IMR-90 (cell line): ENCODE results near the gene SLC6A3. TPM values are rescaled to one million over a fixed set of nuclear protein-coding genes. Genes with fewer than 3 reads are reported as not detected.

Experiments used
- ATAC-seq: fragments of 200-7000 bp; cut with Tn5 transposase; 2 replicates; pipeline ENCODE4 v1.9.1; 2020; ENCODE audit warnings: low read depth, mild to moderate bottlenecking, moderate library complexity
- BruUV-seq: library from RNA; stranded (reverse); fragments of 400-500 nt; replicated peaks from 2 replicates; lab custom pipeline; 2021; lab: Mats Ljungman, UMichigan
- CTCF ChIA-PET: fragments of 300-600 bp; formaldehyde crosslinking; extraction: SDS; loops from one replicate; lab custom pipeline; 2021; ENCODE audit warnings: antibody characterized with exemption; lab: Yijun Ruan, JAX
- POLR2A ChIA-PET: fragments of 300-600 bp; sonication (Branson Sonifier 250); formaldehyde crosslinking; loops from one replicate; lab custom pipeline; 2022; ENCODE audit warnings: antibody characterized with exemption; ENCODE audit not compliant: unreplicated experiment; lab: Charles Lee
- DNase-seq: peaks from one replicate; pipeline ENCODE4 v3.0.0; 2013
- H2AFZ ChIP-seq: replicated peaks from 2 replicates; pipeline ENCODE3; 2013; ENCODE audit warnings: low read length, mild to moderate bottlenecking; ENCODE audit not compliant: poor library complexity
- H2AK5ac ChIP-seq: 2 replicates; pipeline ENCODE4 v1.6.1; 2013; ENCODE audit warnings: low read depth, low read length, inconsistent platforms
- H2AK9ac ChIP-seq: replicated peaks from 2 replicates; pipeline ENCODE3; 2013; ENCODE audit warnings: mild to moderate bottlenecking, low read depth, low read length, moderate library complexity; ENCODE audit not compliant: poor library complexity
- H2BK120ac ChIP-seq: 2 replicates; pipeline ENCODE4 v1.6.1; 2013; ENCODE audit warnings: low read depth, low read length, inconsistent platforms
- H2BK15ac ChIP-seq: 3 replicates; pipeline ENCODE4 v1.6.1; 2013; ENCODE audit warnings: low read depth, low read length, inconsistent platforms
- H2BK20ac ChIP-seq: 2 replicates; pipeline ENCODE4 v1.6.1; 2013; ENCODE audit warnings: low read depth, mild to moderate bottlenecking, inconsistent platforms, low read length, moderate library complexity
- H2BK5ac ChIP-seq: 2 replicates; pipeline ENCODE4 v1.6.1; 2013; ENCODE audit warnings: mild to moderate bottlenecking, low read depth, low read length, inconsistent platforms; ENCODE audit not compliant: poor library complexity, severe bottlenecking
- H3K14ac ChIP-seq: replicated peaks from 2 replicates; pipeline ENCODE4 v1.6.1; 2013; ENCODE audit warnings: low read depth, low read length, inconsistent platforms
- H3K18ac ChIP-seq: 2 replicates; pipeline ENCODE4 v1.6.1; 2013; ENCODE audit warnings: low read depth, low read length, control low read depth
- H3K23ac ChIP-seq: 2 replicates; pipeline ENCODE4 v1.6.1; 2013; ENCODE audit warnings: low read depth, low read length, inconsistent platforms
- H3K27ac ChIP-seq: 2 replicates; pipeline ENCODE4 v1.5.1; 2013; ENCODE audit warnings: mild to moderate bottlenecking, control low read depth, low read length; ENCODE audit not compliant: insufficient read depth
- H3K27me3 ChIP-seq: 2 replicates; pipeline ENCODE4 v1.6.1; 2013; ENCODE audit warnings: low read length; ENCODE audit not compliant: control insufficient read depth, insufficient read depth
- H3K36me3 ChIP-seq: 2 replicates; pipeline ENCODE4 v1.6.1; 2013; ENCODE audit warnings: low read length, mixed read lengths; ENCODE audit not compliant: control insufficient read depth, insufficient read depth
- H3K4ac ChIP-seq: 2 replicates; pipeline ENCODE4 v1.6.1; 2013; ENCODE audit warnings: low read depth, low read length, inconsistent platforms
- H3K4me1 ChIP-seq: 2 replicates; pipeline ENCODE4 v1.6.1; 2013; ENCODE audit warnings: low read length, mixed read lengths; ENCODE audit not compliant: control insufficient read depth, insufficient read depth
- H3K4me2 ChIP-seq: 2 replicates; pipeline ENCODE4 v1.6.1; 2013; ENCODE audit warnings: low read depth, mild to moderate bottlenecking, control low read depth, low read length, moderate library complexity
- H3K4me3 ChIP-seq: 2 replicates; pipeline ENCODE4 v1.5.1; 2013; ENCODE audit warnings: low read depth, mild to moderate bottlenecking, control low read depth, low read length, moderate library complexity; ENCODE audit not compliant: insufficient read depth
- H3K56ac ChIP-seq: 2 replicates; pipeline ENCODE4 v1.6.1; 2013; ENCODE audit warnings: low read length, inconsistent platforms; ENCODE audit not compliant: insufficient read depth; ENCODE audit errors: extremely low read depth
- H3K79me1 ChIP-seq, 2 experiments: 2 replicates each; pipeline ENCODE4 v1.6.1; 2013; ENCODE audit warnings: low read length in 2 of 2, inconsistent platforms in 1 of 2, low read depth in 1 of 2
- H3K9ac ChIP-seq: 2 replicates; pipeline ENCODE4 v1.6.1; 2013; ENCODE audit warnings: low read depth, low read length, control low read depth
- H3K9me1 ChIP-seq: 2 replicates; pipeline ENCODE4 v1.6.1; 2013; ENCODE audit warnings: low read length, inconsistent platforms; ENCODE audit not compliant: insufficient read depth
- H3K9me3 ChIP-seq: 2 replicates; pipeline ENCODE4 v1.6.1; 2013; ENCODE audit warnings: low read length; ENCODE audit not compliant: control insufficient read depth, insufficient read depth
- H4K20me1 ChIP-seq: 2 replicates; pipeline ENCODE4 v1.6.1; 2013; ENCODE audit warnings: low read length, inconsistent platforms; ENCODE audit not compliant: insufficient read depth
- H4K5ac ChIP-seq: 2 replicates; pipeline ENCODE4 v1.6.1; 2013; ENCODE audit warnings: mild to moderate bottlenecking, low read depth, low read length, control low read depth
- H4K8ac ChIP-seq, 2 experiments: 2 replicates each; pipeline ENCODE4 v1.6.1; 2013; ENCODE audit warnings: low read depth in 2 of 2, low read length in 2 of 2, control low read depth in 1 of 2, inconsistent platforms in 1 of 2
- H4K91ac ChIP-seq: 2 replicates; pipeline ENCODE4 v1.6.1; 2013; ENCODE audit warnings: low read depth, low read length, inconsistent platforms; ENCODE audit not compliant: insufficient read depth
- BHLHE40 ChIP-seq: fragments of 150-350 bp; IDR thresholded peaks from 2 replicates; pipeline ENCODE4 v1.6.1; 2016; ENCODE audit warnings: mild to moderate bottlenecking, low read depth, low read length
- CEBPB ChIP-seq: IDR thresholded peaks from 2 replicates; pipeline ENCODE4 v1.6.1; 2012; ENCODE audit warnings: low read depth, low read length, improper control_type of control experiment
- MAFK ChIP-seq: IDR thresholded peaks from 2 replicates; pipeline ENCODE4 v1.6.1; 2012; ENCODE audit warnings: low read depth, low read length, improper control_type of control experiment
- MAZ ChIP-seq: IDR thresholded peaks from 2 replicates; pipeline ENCODE4 v1.6.1; 2012; ENCODE audit warnings: low read depth, mild to moderate bottlenecking, low read length, improper control_type of control experiment, moderate library complexity, borderline replicate concordance
- MXI1 ChIP-seq: IDR thresholded peaks from 2 replicates; pipeline ENCODE4 v1.6.1; 2012; ENCODE audit warnings: low read depth, mild to moderate bottlenecking, low read length, moderate library complexity, borderline replicate concordance
- POLR2A ChIP-seq: IDR thresholded peaks from 2 replicates; pipeline ENCODE4 v1.6.1; 2012; ENCODE audit warnings: mild to moderate bottlenecking, low read depth, low read length
- RAD21 ChIP-seq: IDR thresholded peaks from 2 replicates; pipeline ENCODE4 v1.6.1; 2012; ENCODE audit warnings: low read length, improper control_type of control experiment
- RFX5 ChIP-seq: IDR thresholded peaks from 2 replicates; pipeline ENCODE4 v1.8.0; 2012; ENCODE audit warnings: low read depth, mild to moderate bottlenecking, low read length, moderate library complexity
- WGBS, 2 experiments: methylation state at CpG; one replicate each; pipeline versions ENCODE4 v1.1.5 to v1.1.7; 2013; ENCODE audit warnings: missing lambda C conversion rate in 2 of 2; ENCODE audit not compliant: insufficient read length in 1 of 2; ENCODE audit errors: extremely low coverage in 2 of 2; 5-methylcytosine and 5-hydroxymethylcytosine counted together
- dilution Hi-C: fragments of 300-500 bp; cut with HindIII; formaldehyde crosslinking; loops from one replicate; pipeline ENCODE4 v1.14.3; 2018; ENCODE audit warnings: low sequenced_read_pairs; ENCODE audit not compliant: unreplicated experiment
- in situ Hi-C: fragments of 300-500 bp; cut with MboI; formaldehyde crosslinking; loops from 3 replicates; pipeline ENCODE4 v1.14.3; 2019; ENCODE audit warnings: low sequenced_read_pairs, inconsistent platforms, mixed read lengths
- intact Hi-C: fragments of 100-400 bp; cut with micrococcal nuclease; formaldehyde crosslinking; loops from 2 replicates; pipeline ENCODE4 v1.10.0; 2022
- polyA plus RNA-seq, 3 experiments: library from polyadenylated mRNA; depleted of rRNA; stranded (reverse); fragments of >200 nt; gene quantifications; 2 replicates each; pipeline ENCODE4 v1.2.3, GENCODE V29; 2012; ENCODE audit warnings: low replicate concordance in 1 of 3
- total RNA-seq: library from RNA; depleted of rRNA; stranded (reverse); fragments of >200 nt; gene quantifications from 2 replicates; pipeline ENCODE4 v1.2.3, GENCODE V29; 2012
- TF ChIP-seq, protein P1 (sequence below): fragments of 150-350 bp; IDR thresholded peaks from 2 replicates; pipeline ENCODE4 v1.6.1; 2016; ENCODE audit warnings: low read depth, mild to moderate bottlenecking, low read length, moderate library complexity, borderline replicate concordance
- TF ChIP-seq, protein P2 (sequence below): conservative IDR thresholded peaks from 2 replicates; pipeline ENCODE4 v1.5.1; 2012; ENCODE audit warnings: mild to moderate bottlenecking, low read depth, low read length, improper control_type of control experiment

Gene SLC6A3
- total and polyA plus RNA-seq, 2 of the 4 experiments (the other 2 are of a cell fraction) = not detected

DNA sequence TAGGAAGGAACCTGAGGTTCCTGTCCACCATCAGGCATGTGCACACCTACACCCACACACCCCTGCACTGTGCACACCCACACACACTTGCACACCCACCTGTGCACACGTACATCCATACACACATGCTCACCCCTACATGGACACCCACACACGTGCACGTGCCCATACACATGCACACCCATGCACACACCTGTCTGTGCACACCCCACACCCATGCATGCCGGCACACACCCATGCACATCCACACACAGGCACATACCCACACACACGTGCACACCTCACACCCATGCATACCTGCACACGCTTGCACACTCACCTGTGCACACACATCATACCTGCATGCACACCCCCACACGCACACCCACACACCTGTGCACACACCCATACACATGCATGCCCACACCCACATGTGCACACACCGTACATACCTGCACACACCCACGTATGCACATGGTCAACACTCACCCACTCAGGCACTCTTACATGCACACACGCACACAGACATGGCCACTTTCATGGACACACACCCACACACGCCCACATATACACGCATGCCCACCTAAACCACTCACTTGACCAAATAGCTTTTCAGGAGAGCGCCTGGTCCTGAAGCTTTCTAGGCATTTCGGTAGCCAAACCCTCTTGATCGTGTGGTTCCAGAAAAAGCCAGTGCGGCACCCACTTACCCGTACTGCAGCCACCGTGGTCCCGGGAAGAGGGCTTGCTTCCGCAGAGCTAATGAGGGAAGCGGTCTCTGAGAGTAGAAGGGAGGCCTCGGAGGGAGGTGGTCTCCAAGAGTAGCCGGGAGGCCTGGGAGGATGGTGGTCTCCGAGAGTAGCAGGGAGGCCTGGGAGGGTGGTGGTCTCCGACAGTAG, 63.6 kb downstream of the SLC6A3 start:
- no peak overlapping the region for H2BK20ac ChIP-seq
- no peak overlapping the region for H3K14ac ChIP-seq
- no peaks in the 10 kb centered on the region for H3K36me3 ChIP-seq
- H3K23ac ChIP-seq = no peak overlapping the region
- no peak overlapping the region for H3K56ac ChIP-seq
- peaks cover 31% of the 10 kb centered on the region for H3K27me3 ChIP-seq
- CTCF ChIA-PET = no interaction called here
- dilution Hi-C loops (no loop called here), intact Hi-C loops (no loop called here), in situ Hi-C loops (no loop called here)
- H3K9me3 ChIP-seq = peaks cover 3% of the 10 kb centered on the region; the same call in 1 of the 2 replicates
- no peak overlapping the region for H3K18ac ChIP-seq
- H3K4me2 ChIP-seq = no peak overlapping the region
- peaks cover 3% of the 10 kb centered on the region; the same call in 1 of the 2 replicates for H3K9me1 ChIP-seq
- H3K9ac ChIP-seq = no peak overlapping the region
- peaks cover 3% of the 10 kb centered on the region; the same call in 1 of the 2 replicates for H3K4me1 ChIP-seq
- H4K5ac ChIP-seq = no peak overlapping the region
- DNase-seq = no peak
- no peak overlapping the region for H2BK5ac ChIP-seq
- no peak for TF ChIP-seq RFX5
- TF ChIP-seq MAZ = no peak
- TF ChIP-seq CEBPB = no peak
- no peak for TF ChIP-seq MXI1
- no peak for TF ChIP-seq RAD21
- TF ChIP-seq MAFK = no peak
- TF ChIP-seq, protein P1, sequence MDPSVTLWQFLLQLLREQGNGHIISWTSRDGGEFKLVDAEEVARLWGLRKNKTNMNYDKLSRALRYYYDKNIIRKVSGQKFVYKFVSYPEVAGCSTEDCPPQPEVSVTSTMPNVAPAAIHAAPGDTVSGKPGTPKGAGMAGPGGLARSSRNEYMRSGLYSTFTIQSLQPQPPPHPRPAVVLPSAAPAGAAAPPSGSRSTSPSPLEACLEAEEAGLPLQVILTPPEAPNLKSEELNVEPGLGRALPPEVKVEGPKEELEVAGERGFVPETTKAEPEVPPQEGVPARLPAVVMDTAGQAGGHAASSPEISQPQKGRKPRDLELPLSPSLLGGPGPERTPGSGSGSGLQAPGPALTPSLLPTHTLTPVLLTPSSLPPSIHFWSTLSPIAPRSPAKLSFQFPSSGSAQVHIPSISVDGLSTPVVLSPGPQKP = no peak
- no peak for TF ChIP-seq BHLHE40
- TF ChIP-seq POLR2A = no peak
- TF ChIP-seq, protein P2, sequence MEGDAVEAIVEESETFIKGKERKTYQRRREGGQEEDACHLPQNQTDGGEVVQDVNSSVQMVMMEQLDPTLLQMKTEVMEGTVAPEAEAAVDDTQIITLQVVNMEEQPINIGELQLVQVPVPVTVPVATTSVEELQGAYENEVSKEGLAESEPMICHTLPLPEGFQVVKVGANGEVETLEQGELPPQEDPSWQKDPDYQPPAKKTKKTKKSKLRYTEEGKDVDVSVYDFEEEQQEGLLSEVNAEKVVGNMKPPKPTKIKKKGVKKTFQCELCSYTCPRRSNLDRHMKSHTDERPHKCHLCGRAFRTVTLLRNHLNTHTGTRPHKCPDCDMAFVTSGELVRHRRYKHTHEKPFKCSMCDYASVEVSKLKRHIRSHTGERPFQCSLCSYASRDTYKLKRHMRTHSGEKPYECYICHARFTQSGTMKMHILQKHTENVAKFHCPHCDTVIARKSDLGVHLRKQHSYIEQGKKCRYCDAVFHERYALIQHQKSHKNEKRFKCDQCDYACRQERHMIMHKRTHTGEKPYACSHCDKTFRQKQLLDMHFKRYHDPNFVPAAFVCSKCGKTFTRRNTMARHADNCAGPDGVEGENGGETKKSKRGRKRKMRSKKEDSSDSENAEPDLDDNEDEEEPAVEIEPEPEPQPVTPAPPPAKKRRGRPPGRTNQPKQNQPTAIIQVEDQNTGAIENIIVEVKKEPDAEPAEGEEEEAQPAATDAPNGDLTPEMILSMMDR = no peak
- no peak overlapping the region for H3K4me3 ChIP-seq
- no peak overlapping the region for H3K27ac ChIP-seq
- ATAC-seq = no peak
- H2AK5ac ChIP-seq = no peak overlapping the region
- POLR2A ChIA-PET = no interaction called here
- H3K79me1 ChIP-seq = no peaks in the 10 kb centered on the region
- 90% methylated on average over 20 of the region's 25 CpGs; no CpG with 5 or more reads in 1 of the 2 experiments for WGBS, 2 experiments
- no peak overlapping the region for H3K4ac ChIP-seq
- no peak overlapping the region for H4K91ac ChIP-seq
- BruUV-seq = no TSS peak
- H2AK9ac ChIP-seq = no peak overlapping the region
- no peak overlapping the region for H4K8ac ChIP-seq
- H4K20me1 ChIP-seq = no peaks in the 10 kb centered on the region; the same call in 1 of the 2 replicates
- no peak overlapping the region for H2AFZ ChIP-seq
- no peak overlapping the region for H2BK120ac ChIP-seq
- no peak overlapping the region for H2BK15ac ChIP-seq
